SJSA1 (cell line): ENCODE measurements around the gene REG1A. TPM values are rescaled to one million over a fixed set of nuclear protein-coding genes. Genes with fewer than 3 reads are reported as not detected.

Experiments used
- DNase-seq, 2 experiments: peaks; one replicate each; pipeline ENCODE4 v3.0.0-alpha.2; 2015 to 2020; ENCODE audit warnings: low spot score in 2 of 2, low read depth in 1 of 2
- H3K27ac ChIP-seq: fragments of 250-450 bp; sonication (Bioruptor Pico); 2 replicates; pipeline ENCODE4 v1.5.1; 2020; ENCODE audit warnings: mild to moderate bottlenecking, moderate library complexity
- H3K27me3 ChIP-seq: fragments of 250-450 bp; sonication (Bioruptor Pico); replicated peaks from 2 replicates; pipeline ENCODE4 v1.5.1; 2020; ENCODE audit warnings: mild to moderate bottlenecking, moderate library complexity
- H3K36me3 ChIP-seq: fragments of 250-450 bp; sonication (Bioruptor Pico); 2 replicates; pipeline ENCODE4 v1.5.1; 2020; ENCODE audit warnings: mild to moderate bottlenecking
- H3K4me1 ChIP-seq: fragments of 250-450 bp; sonication (Bioruptor Pico); replicated peaks from 2 replicates; pipeline ENCODE4 v1.6.1; 2021; ENCODE audit warnings: mild to moderate bottlenecking
- H3K4me3 ChIP-seq: fragments of 250-450 bp; sonication (Bioruptor Pico); 2 replicates; pipeline ENCODE4 v1.5.1; 2020; ENCODE audit warnings: mild to moderate bottlenecking
- H3K9me3 ChIP-seq: fragments of 250-450 bp; sonication (Bioruptor Pico); replicated peaks from 2 replicates; pipeline ENCODE4 v1.5.1; 2020; ENCODE audit warnings: mild to moderate bottlenecking
- total RNA-seq: library from RNA; depleted of rRNA; stranded (reverse); fragments of >200 nt; shearing (Covaris generic); gene quantifications from 2 replicates; pipeline ENCODE4 v1.2.3, GENCODE V29; 2014

REG1A gene
- total RNA-seq, 1 experiment from 2014 or later: not detected

DNA sequence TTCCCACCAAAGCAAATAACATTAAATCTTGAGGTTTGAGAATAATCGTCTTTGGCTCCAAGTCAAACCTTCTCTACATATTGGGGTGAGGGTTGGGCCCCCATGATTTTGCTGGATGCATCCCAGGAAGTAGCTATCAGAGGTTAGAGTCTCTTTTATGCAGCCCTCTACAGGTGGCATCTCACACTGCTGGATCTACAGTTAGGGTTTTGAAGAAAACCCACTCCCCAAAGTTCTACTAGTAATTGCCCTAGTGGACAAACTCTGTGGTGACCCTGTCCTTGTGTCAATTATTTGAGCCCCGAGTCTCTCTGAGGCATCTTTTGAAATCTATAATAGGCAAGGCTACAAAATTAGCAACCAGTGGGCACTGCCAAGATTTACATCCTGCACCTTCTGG is 15.0 kb upstream of the REG1A start:
- no peaks in the 10 kb centered on the region for H3K9me3 ChIP-seq
- DNase-seq: no peak

GRCh38 chr2:79112269-79112668 is 8.0 kb upstream of the REG1A start:
- H3K36me3 ChIP-seq: no peaks in the 10 kb centered on the region
- no peaks in the 10 kb centered on the region for H3K9me3 ChIP-seq
- H3K27ac ChIP-seq: no peak overlapping the region
- no peak for DNase-seq
- no peak overlapping the region for H3K4me3 ChIP-seq
- H3K4me1 ChIP-seq: no peaks in the 10 kb centered on the region
- H3K27me3 ChIP-seq: no peaks in the 10 kb centered on the region

More for the DNA sequence above, 15.0 kb upstream of the REG1A start:
- H3K27ac ChIP-seq: no peak overlapping the region
- H3K36me3 ChIP-seq: no peaks in the 10 kb centered on the region
- no peaks in the 10 kb centered on the region for H3K27me3 ChIP-seq
- no peak overlapping the region for H3K4me3 ChIP-seq
- H3K4me1 ChIP-seq: no peaks in the 10 kb centered on the region

GRCh38 chr2:79114797-79115494 is 5.3 kb upstream of the REG1A start:
- DNase-seq: no peak
- no peaks in the 10 kb centered on the region for H3K4me1 ChIP-seq
- H3K4me3 ChIP-seq: no peak overlapping the region
- H3K27ac ChIP-seq: no peak overlapping the region
- no peaks in the 10 kb centered on the region for H3K27me3 ChIP-seq
- no peaks in the 10 kb centered on the region for H3K9me3 ChIP-seq
- no peaks in the 10 kb centered on the region for H3K36me3 ChIP-seq

- Histone ChIP-seq H3K4me3 (no peak overlapping the region), H3K4me1 (no peaks in the 10 kb centered on the region), H3K27me3 (no peaks in the 10 kb centered on the region), H3K36me3 (no peaks in the 10 kb centered on the region), H3K27ac (no peak overlapping the region), H3K9me3 (no peaks in the 10 kb centered on the region)
- no peak for DNase-seq
Observed at GRCh38 chr2:79116997-79117928, 3.0 kb upstream of the REG1A start.

DNA sequence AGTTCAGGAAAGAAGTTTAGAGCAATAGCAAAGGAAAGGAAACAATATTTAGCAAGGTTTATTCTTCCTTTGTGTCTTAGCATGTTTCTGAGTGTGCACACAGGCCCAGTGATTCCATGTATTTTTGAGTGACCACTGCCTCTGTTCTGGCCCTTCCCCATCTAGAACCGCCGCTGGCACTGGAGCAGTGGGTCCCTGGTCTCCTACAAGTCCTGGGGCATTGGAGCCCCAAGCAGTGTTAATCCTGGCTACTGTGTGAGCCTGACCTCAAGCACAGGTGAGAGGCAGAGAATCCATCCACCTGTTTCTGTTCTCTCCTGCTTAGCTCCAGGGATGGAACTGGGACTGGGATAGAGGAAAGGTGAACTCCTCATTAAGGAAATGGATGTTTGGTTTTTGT is 2.4 kb downstream of the REG1A start:
- H3K36me3 ChIP-seq: no peaks in the 10 kb centered on the region
- no peak overlapping the region for H3K27ac ChIP-seq
- H3K9me3 ChIP-seq: no peaks in the 10 kb centered on the region
- H3K4me1 ChIP-seq: no peaks in the 10 kb centered on the region
- H3K27me3 ChIP-seq: no peaks in the 10 kb centered on the region
- no peak for DNase-seq
- H3K4me3 ChIP-seq: no peak overlapping the region

DNA sequence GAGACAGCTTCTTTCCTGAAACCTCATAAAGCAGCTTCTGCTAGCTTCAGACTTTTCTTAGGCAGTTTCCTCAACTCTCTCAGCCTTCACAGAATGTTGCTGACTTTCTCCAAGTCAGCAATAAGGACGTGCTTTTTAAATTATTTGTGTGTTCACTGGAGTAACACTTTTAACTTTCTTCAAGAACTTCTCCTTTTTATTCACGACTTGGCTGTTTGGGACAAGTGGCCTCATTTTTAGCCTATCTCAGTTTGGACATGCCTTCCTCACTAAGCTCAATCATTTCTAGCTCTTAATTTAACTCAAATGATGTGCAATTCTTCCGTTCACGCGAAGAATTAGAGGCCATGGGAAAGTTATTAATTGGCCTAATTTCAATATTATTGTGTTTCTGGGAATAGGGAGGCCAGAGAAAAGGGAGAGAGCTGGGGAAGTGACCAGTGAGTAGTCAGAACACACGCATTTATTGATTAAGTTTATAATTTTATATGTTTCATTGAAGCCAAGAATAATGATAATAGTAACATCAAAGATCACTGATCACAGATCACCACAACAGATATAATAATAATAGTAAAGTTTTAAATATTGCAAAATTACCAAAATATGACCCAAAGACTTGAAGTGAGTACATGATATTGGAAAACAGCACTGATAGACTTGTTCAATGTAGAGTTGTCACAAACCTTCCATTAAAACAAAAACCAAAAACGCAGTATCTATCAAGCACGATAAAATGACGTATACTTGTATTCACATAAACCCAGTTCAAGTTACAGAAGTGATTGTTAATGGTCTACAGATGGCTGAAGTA is 4.8 kb downstream of the REG1A start:
- Histone ChIP-seq H3K4me3 (no peak overlapping the region), H3K27ac (no peak overlapping the region), H3K9me3 (no peaks in the 10 kb centered on the region), H3K4me1 (no peaks in the 10 kb centered on the region), H3K36me3 (no peaks in the 10 kb centered on the region), H3K27me3 (no peaks in the 10 kb centered on the region)
- no peak for DNase-seq

GRCh38 chr2:79125721-79125985 is 5.4 kb downstream of the REG1A start:
- Histone ChIP-seq H3K4me3 (no peak overlapping the region), H3K9me3 (0 out of 2 replicates have a peak, but pooled peaks cover 2% of the 10 kb centered on the region), H3K27ac (no peak overlapping the region), H3K27me3 (no peaks in the 10 kb centered on the region), H3K4me1 (no peaks in the 10 kb centered on the region), H3K36me3 (no peaks in the 10 kb centered on the region)
- no peak for DNase-seq

- no peaks in the 10 kb centered on the region for H3K4me1 ChIP-seq
- H3K4me3 ChIP-seq: no peak overlapping the region
- H3K9me3 ChIP-seq: 0 out of 2 replicates have a peak, but pooled peaks cover 2% of the 10 kb centered on the region
- H3K27me3 ChIP-seq: no peaks in the 10 kb centered on the region
- no peaks in the 10 kb centered on the region for H3K36me3 ChIP-seq
- DNase-seq: no peak
- H3K27ac ChIP-seq: no peak overlapping the region
Observed at GRCh38 chr2:79128406-79128805, 8.1 kb downstream of the REG1A start.

DNA sequence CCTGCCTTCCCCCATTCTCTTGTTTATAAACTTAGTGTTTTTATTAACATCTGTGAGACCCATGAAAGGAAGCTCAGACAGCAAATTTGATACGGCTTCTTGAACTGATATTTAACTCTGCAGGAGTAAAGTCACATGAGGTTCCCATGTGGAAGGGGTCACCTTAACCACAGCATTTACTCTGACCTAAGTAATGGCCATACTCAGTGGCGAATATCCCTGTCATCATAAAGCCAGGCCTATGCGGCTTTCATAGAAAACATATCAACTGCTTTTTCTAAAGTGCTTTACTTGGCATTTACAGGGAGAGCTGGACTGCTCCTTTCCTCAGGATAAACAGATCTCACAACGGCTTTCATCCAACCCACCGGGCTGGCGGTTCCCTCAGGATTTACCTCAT is 9.0 kb downstream of the REG1A start:
- DNase-seq: no peak

GRCh38 chr2:79129804-79130203 is 9.5 kb downstream of the REG1A start:
- no peaks in the 10 kb centered on the region for H3K36me3 ChIP-seq
- DNase-seq: no peak
- H3K9me3 ChIP-seq: peaks cover 2% of the 10 kb centered on the region; the same call in 1 of the 2 replicates
- no peak overlapping the region for H3K4me3 ChIP-seq
- no peaks in the 10 kb centered on the region for H3K4me1 ChIP-seq
- H3K27ac ChIP-seq: no peak overlapping the region
- H3K27me3 ChIP-seq: no peaks in the 10 kb centered on the region

More for the DNA sequence above, 9.0 kb downstream of the REG1A start:
- Histone ChIP-seq H3K4me3 (no peak overlapping the region), H3K4me1 (no peaks in the 10 kb centered on the region), H3K36me3 (no peaks in the 10 kb centered on the region), H3K27me3 (no peaks in the 10 kb centered on the region), H3K9me3 (0 out of 2 replicates have a peak, but pooled peaks cover 2% of the 10 kb centered on the region), H3K27ac (no peak overlapping the region)

GRCh38 chr2:79131687-79132086 is 11.4 kb downstream of the REG1A start:
- H3K36me3 ChIP-seq: no peaks in the 10 kb centered on the region
- H3K27ac ChIP-seq: no peak overlapping the region
- no peak overlapping the region for H3K4me3 ChIP-seq
- no peak for DNase-seq
- no peaks in the 10 kb centered on the region for H3K27me3 ChIP-seq
- H3K4me1 ChIP-seq: no peaks in the 10 kb centered on the region
- H3K9me3 ChIP-seq: peaks cover 2% of the 10 kb centered on the region; the same call in 1 of the 2 replicates

DNA sequence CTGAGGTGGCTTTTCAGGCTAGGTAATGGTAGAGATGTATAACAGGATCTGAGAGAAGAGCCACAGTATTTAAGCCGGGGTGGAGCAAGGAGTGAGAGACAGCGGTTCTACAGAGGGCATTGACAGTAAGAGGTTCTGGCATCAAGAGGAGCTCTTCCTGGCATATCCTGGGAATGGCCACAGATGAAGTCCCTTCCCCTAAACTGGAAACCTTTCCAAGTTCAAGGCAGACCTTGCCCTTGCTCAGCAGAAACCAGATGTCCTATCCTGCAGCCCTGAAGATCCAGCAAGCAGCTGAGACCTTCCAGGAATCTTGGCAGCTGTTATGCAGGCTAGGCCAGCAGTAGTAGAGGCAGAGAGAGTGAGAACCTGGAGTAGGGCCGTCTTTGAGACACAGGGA is 18.1 kb downstream of the REG1A start:
- H3K36me3 ChIP-seq: no peaks in the 10 kb centered on the region
- DNase-seq: no peak

GRCh38 chr2:79139423-79139822 is 19.1 kb downstream of the REG1A start:
- Histone ChIP-seq H3K4me1 (no peaks in the 10 kb centered on the region), H3K27ac (no peak overlapping the region), H3K36me3 (no peaks in the 10 kb centered on the region), H3K27me3 (no peaks in the 10 kb centered on the region), H3K9me3 (no peaks in the 10 kb centered on the region; the same call in 1 of the 2 replicates), H3K4me3 (no peak overlapping the region)
- DNase-seq: no peak

More for the DNA sequence above, 18.1 kb downstream of the REG1A start:
- Histone ChIP-seq H3K4me3 (no peak overlapping the region), H3K4me1 (no peaks in the 10 kb centered on the region), H3K27ac (no peak overlapping the region), H3K27me3 (no peaks in the 10 kb centered on the region), H3K9me3 (no peaks in the 10 kb centered on the region; the same call in 1 of the 2 replicates)
